ENCODE measurements around the gene FSD1L.

DNA sequence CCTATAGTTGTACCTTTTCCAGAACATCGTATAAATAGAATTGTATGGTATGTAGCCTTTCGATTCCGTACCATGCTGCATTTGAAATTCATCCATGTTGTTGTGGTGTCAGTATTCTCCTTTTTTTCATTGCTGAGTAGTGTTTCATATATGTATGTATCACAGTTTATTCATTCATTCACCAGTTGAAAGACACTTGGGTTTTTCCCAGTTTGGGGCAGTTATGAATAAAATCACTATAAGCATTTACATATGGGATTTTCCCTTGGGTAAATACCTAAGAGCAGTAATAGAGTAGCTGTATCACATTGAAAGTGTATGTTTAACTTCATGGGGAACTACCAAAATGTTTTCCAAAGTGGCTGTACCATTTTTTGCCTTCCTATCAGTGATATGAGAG lies 94.0 kb downstream of the FSD1L start:
- TF ChIP-seq, protein P1, sequence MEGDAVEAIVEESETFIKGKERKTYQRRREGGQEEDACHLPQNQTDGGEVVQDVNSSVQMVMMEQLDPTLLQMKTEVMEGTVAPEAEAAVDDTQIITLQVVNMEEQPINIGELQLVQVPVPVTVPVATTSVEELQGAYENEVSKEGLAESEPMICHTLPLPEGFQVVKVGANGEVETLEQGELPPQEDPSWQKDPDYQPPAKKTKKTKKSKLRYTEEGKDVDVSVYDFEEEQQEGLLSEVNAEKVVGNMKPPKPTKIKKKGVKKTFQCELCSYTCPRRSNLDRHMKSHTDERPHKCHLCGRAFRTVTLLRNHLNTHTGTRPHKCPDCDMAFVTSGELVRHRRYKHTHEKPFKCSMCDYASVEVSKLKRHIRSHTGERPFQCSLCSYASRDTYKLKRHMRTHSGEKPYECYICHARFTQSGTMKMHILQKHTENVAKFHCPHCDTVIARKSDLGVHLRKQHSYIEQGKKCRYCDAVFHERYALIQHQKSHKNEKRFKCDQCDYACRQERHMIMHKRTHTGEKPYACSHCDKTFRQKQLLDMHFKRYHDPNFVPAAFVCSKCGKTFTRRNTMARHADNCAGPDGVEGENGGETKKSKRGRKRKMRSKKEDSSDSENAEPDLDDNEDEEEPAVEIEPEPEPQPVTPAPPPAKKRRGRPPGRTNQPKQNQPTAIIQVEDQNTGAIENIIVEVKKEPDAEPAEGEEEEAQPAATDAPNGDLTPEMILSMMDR (IDR thresholded peaks at IDR 0.05), result no peak
- TF ChIP-seq POLR2A (IDR thresholded peaks at IDR 0.05), result no peak

Measured in testis (tissue), 2 donors.